ENCODE data around the gene BTD.

Gene BTD

GRCh38 chr3:15667484-15667883, 65.9 kb downstream of the BTD start:
- peaks cover 8 to 17% of the 10 kb centered on the region in 2 donors for H3K4me1 Mint-ChIP-seq (ENCODE audit: low read depth in 2 of 2)
- DNase-seq, result peak; percentile 42 to 55 (median 47)
- H3K27ac Mint-ChIP-seq, result peak overlapping the region; percentile 0 to 53
- H3K4me3 Mint-ChIP-seq, result peak overlapping the region in 1 of 2 donors; percentile 39
- no peaks in the 10 kb centered on the region for H3K9me3 Mint-ChIP-seq
- peak; percentile 98 for ATAC-seq (replicated peaks)
- H3K27me3 Mint-ChIP-seq, result no peaks in the 10 kb centered on the region
- H3K36me3 Mint-ChIP-seq (ENCODE audit: insufficient read depth), result peaks cover 19% of the 10 kb centered on the region

- Mint-ChIP-seq H3K4me3 (no peak overlapping the region), H3K27ac (no peak overlapping the region), H3K27me3 (no peaks in the 10 kb centered on the region), H3K36me3 (ENCODE audit: insufficient read depth) (peaks cover 39% of the 10 kb centered on the region), H3K9me3 (no peaks in the 10 kb centered on the region), H3K4me1 (ENCODE audit: low read depth in 2 of 2) (peaks cover 0 to 3% of the 10 kb centered on the region in 2 donors)
- DNase-seq, result no peak
- no peak for ATAC-seq (replicated peaks)
Measured at GRCh38 chr3:15673536-15673935, 72.0 kb downstream of the BTD start.

GRCh38 chr3:15676259-15676658, 74.7 kb downstream of the BTD start:
- no peak overlapping the region for H3K27ac Mint-ChIP-seq
- peaks cover 41% of the 10 kb centered on the region for H3K36me3 Mint-ChIP-seq (ENCODE audit: insufficient read depth)
- H3K27me3 Mint-ChIP-seq, result no peaks in the 10 kb centered on the region
- H3K9me3 Mint-ChIP-seq, result no peaks in the 10 kb centered on the region
- DNase-seq, result no peak
- H3K4me3 Mint-ChIP-seq, result no peak overlapping the region
- ATAC-seq (replicated peaks), result no peak
- no peaks in the 10 kb centered on the region for H3K4me1 Mint-ChIP-seq (ENCODE audit: low read depth in 2 of 2)

GRCh38 chr3:15679306-15679705, 77.8 kb downstream of the BTD start:
- no peak overlapping the region for H3K27ac Mint-ChIP-seq
- no peak for ATAC-seq (replicated peaks)
- no peak overlapping the region for H3K4me3 Mint-ChIP-seq
- no peaks in the 10 kb centered on the region for H3K4me1 Mint-ChIP-seq (ENCODE audit: low read depth in 2 of 2)
- peaks cover 43% of the 10 kb centered on the region for H3K36me3 Mint-ChIP-seq (ENCODE audit: insufficient read depth)
- no peaks in the 10 kb centered on the region for H3K27me3 Mint-ChIP-seq
- DNase-seq, result no peak
- no peaks in the 10 kb centered on the region for H3K9me3 Mint-ChIP-seq

- Mint-ChIP-seq H3K36me3 (ENCODE audit: insufficient read depth) (peaks cover 59% of the 10 kb centered on the region), H3K4me3 (no peak overlapping the region), H3K4me1 (ENCODE audit: low read depth in 2 of 2) (no peaks in the 10 kb centered on the region), H3K9me3 (no peaks in the 10 kb centered on the region), H3K27me3 (no peaks in the 10 kb centered on the region), H3K27ac (no peak overlapping the region)
- no peak for DNase-seq
- no peak for ATAC-seq (replicated peaks)
Measured at GRCh38 chr3:15681668-15682067, 80.1 kb downstream of the BTD start.

GRCh38 chr3:15682561-15683185, 81.1 kb downstream of the BTD start:
- peaks cover 57% of the 10 kb centered on the region for H3K36me3 Mint-ChIP-seq (ENCODE audit: insufficient read depth)
- no peak overlapping the region for H3K27ac Mint-ChIP-seq
- ATAC-seq (replicated peaks), result no peak
- no peaks in the 10 kb centered on the region for H3K27me3 Mint-ChIP-seq
- H3K9me3 Mint-ChIP-seq, result no peaks in the 10 kb centered on the region
- DNase-seq, result no peak
- H3K4me3 Mint-ChIP-seq, result no peak overlapping the region
- no peaks in the 10 kb centered on the region for H3K4me1 Mint-ChIP-seq (ENCODE audit: low read depth in 2 of 2)

- Mint-ChIP-seq H3K36me3 (ENCODE audit: insufficient read depth) (peaks cover 52% of the 10 kb centered on the region), H3K27me3 (no peaks in the 10 kb centered on the region), H3K27ac (no peak overlapping the region), H3K9me3 (no peaks in the 10 kb centered on the region), H3K4me3 (no peak overlapping the region), H3K4me1 (ENCODE audit: low read depth in 2 of 2) (no peaks in the 10 kb centered on the region)
- no peak for ATAC-seq (replicated peaks)
- DNase-seq, result no peak
Measured at GRCh38 chr3:15683253-15683652, 81.7 kb downstream of the BTD start.

- H3K4me3 Mint-ChIP-seq, result no peak overlapping the region
- ATAC-seq (replicated peaks) (peak; percentile 33), DNase-seq (no peak)
- H3K9me3 Mint-ChIP-seq, result no peaks in the 10 kb centered on the region
- no peaks in the 10 kb centered on the region for H3K27me3 Mint-ChIP-seq
- peaks cover 54% of the 10 kb centered on the region for H3K36me3 Mint-ChIP-seq (ENCODE audit: insufficient read depth)
- H3K27ac Mint-ChIP-seq, result no peak overlapping the region
- H3K4me1 Mint-ChIP-seq (ENCODE audit: low read depth in 2 of 2), result no peaks in the 10 kb centered on the region
Measured at GRCh38 chr3:15685927-15686326, 84.4 kb downstream of the BTD start.

GRCh38 chr3:15690230-15690629, 88.7 kb downstream of the BTD start:
- H3K4me1 Mint-ChIP-seq (ENCODE audit: low read depth in 2 of 2), result no peaks in the 10 kb centered on the region
- H3K9me3 Mint-ChIP-seq, result no peaks in the 10 kb centered on the region
- no peak overlapping the region for H3K27ac Mint-ChIP-seq
- peaks cover 60% of the 10 kb centered on the region for H3K36me3 Mint-ChIP-seq (ENCODE audit: insufficient read depth)
- no peak for DNase-seq
- H3K27me3 Mint-ChIP-seq, result no peaks in the 10 kb centered on the region
- no peak for ATAC-seq (replicated peaks)
- no peak overlapping the region for H3K4me3 Mint-ChIP-seq

GRCh38 chr3:15690748-15691147, 89.2 kb downstream of the BTD start:
- H3K9me3 Mint-ChIP-seq, result no peaks in the 10 kb centered on the region
- H3K36me3 Mint-ChIP-seq (ENCODE audit: insufficient read depth), result peaks cover 56% of the 10 kb centered on the region
- no peak overlapping the region for H3K27ac Mint-ChIP-seq
- ATAC-seq (replicated peaks) (no peak), DNase-seq (no peak)
- no peaks in the 10 kb centered on the region for H3K4me1 Mint-ChIP-seq (ENCODE audit: low read depth in 2 of 2)
- no peak overlapping the region for H3K4me3 Mint-ChIP-seq
- H3K27me3 Mint-ChIP-seq, result no peaks in the 10 kb centered on the region

GRCh38 chr3:15693355-15693754, 91.8 kb downstream of the BTD start:
- peak; percentile 35 for ATAC-seq (replicated peaks)
- DNase-seq, result no peak
- no peaks in the 10 kb centered on the region for H3K9me3 Mint-ChIP-seq
- peak overlapping the region in 1 of 2 donors; percentile 75 for H3K27ac Mint-ChIP-seq
- no peaks in the 10 kb centered on the region for H3K27me3 Mint-ChIP-seq
- peaks cover 50% of the 10 kb centered on the region for H3K36me3 Mint-ChIP-seq (ENCODE audit: insufficient read depth)
- H3K4me3 Mint-ChIP-seq, result no peak overlapping the region
- no peaks in the 10 kb centered on the region for H3K4me1 Mint-ChIP-seq (ENCODE audit: low read depth in 2 of 2)

- H3K36me3 Mint-ChIP-seq (ENCODE audit: insufficient read depth), result peaks cover 41% of the 10 kb centered on the region
- H3K9me3 Mint-ChIP-seq, result no peaks in the 10 kb centered on the region
- DNase-seq (no peak), ATAC-seq (replicated peaks) (no peak)
- H3K27ac Mint-ChIP-seq, result peak overlapping the region in 1 of 2 donors; percentile 75
- H3K4me3 Mint-ChIP-seq, result no peak overlapping the region
- no peaks in the 10 kb centered on the region for H3K27me3 Mint-ChIP-seq
- no peaks in the 10 kb centered on the region for H3K4me1 Mint-ChIP-seq (ENCODE audit: low read depth in 2 of 2)
Measured at GRCh38 chr3:15694628-15695027, 93.1 kb downstream of the BTD start.
